Liver (tissue), 9 donors: Measurements from ENCODE around the gene CCDC32. TPM values are rescaled to one million over a fixed set of nuclear protein-coding genes. Genes with fewer than 3 reads are reported as not detected.

Source experiments
- DNase-seq: peaks from one replicate; pipeline ENCODE4 v3.0.0-alpha.2; 2017; ENCODE audit warnings: low spot score
- H3K27ac ChIP-seq, 2 donors: one replicate each; pipeline ENCODE4 v1.7.0; 2013; ENCODE audit warnings: inconsistent platforms in 2 of 2, low read length in 2 of 2, control low read depth in 1 of 2, low read depth in 1 of 2, mild to moderate bottlenecking in 1 of 2
- H3K27me3 ChIP-seq, 4 donors: one replicate each; pipeline versions ENCODE4 v1.6.1 to v1.7.0; 2013; ENCODE audit warnings: low read length in 3 of 4, inconsistent platforms in 1 of 4, mild to moderate bottlenecking in 1 of 4, moderate library complexity in 1 of 4; ENCODE audit not compliant: control insufficient read depth in 4 of 4, insufficient read depth in 4 of 4
- H3K36me3 ChIP-seq, 4 donors: one replicate each; pipeline versions ENCODE4 v1.6.1 to v1.7.0; 2013; ENCODE audit warnings: low read length in 3 of 4, mild to moderate bottlenecking in 3 of 4, low read depth in 1 of 4, moderate library complexity in 1 of 4; ENCODE audit not compliant: control insufficient read depth in 4 of 4, insufficient read depth in 3 of 4
- H3K4me1 ChIP-seq, 4 donors: one replicate each; pipeline versions ENCODE4 v1.6.1 to v1.7.0; 2013; ENCODE audit warnings: low read length in 3 of 4, mild to moderate bottlenecking in 3 of 4, moderate library complexity in 1 of 4; ENCODE audit not compliant: control insufficient read depth in 4 of 4, insufficient read depth in 4 of 4
- H3K4me3 ChIP-seq, 3 donors: one replicate each; pipeline versions ENCODE4 v1.6.1 to v1.7.0; 2013; ENCODE audit warnings: low read length in 3 of 3, control low read depth in 1 of 3, low read depth in 1 of 3, mild to moderate bottlenecking in 1 of 3
- H3K9ac ChIP-seq, 2 donors: one replicate each; pipeline ENCODE4 v1.7.0; 2013; ENCODE audit warnings: low read length in 2 of 2, mild to moderate bottlenecking in 2 of 2, moderate library complexity in 2 of 2, control low read depth in 1 of 2, low read depth in 1 of 2
- H3K9me3 ChIP-seq, 4 donors: one replicate each; pipeline versions ENCODE4 v1.6.1 to v1.7.0; 2013; ENCODE audit warnings: low read length in 3 of 4; ENCODE audit not compliant: control insufficient read depth in 4 of 4
- ATF3 ChIP-seq: IDR thresholded peaks from 2 replicates; pipeline ENCODE4 v1.6.1; 2016; ENCODE audit warnings: antibody characterized with exemption
- CTCF ChIP-seq: fragments of 150-350 bp; IDR thresholded peaks from 2 replicates; pipeline ENCODE4 v1.5.1; 2017; ENCODE audit warnings: improper control_type of control experiment, low read depth, low read length; ENCODE audit not compliant: missing input control
- FOXA2 ChIP-seq: IDR thresholded peaks from 2 replicates; pipeline ENCODE4 v1.6.1; 2016; ENCODE audit warnings: antibody characterized with exemption
- HNF4A ChIP-seq, 2 donors: conservative IDR thresholded peaks; 2 replicates each; pipeline ENCODE4 v1.6.1; 2016; ENCODE audit warnings: antibody characterized with exemption in 2 of 2, mild to moderate bottlenecking in 2 of 2
- HNF4G ChIP-seq: IDR thresholded peaks from 2 replicates; pipeline ENCODE4 v1.6.1; 2016; ENCODE audit warnings: antibody characterized with exemption
- JUND ChIP-seq, 2 donors: IDR thresholded peaks; 2 replicates each; pipeline ENCODE4 v1.6.1; 2016; ENCODE audit warnings: antibody characterized with exemption in 2 of 2
- NR2F2 ChIP-seq: IDR thresholded peaks from 2 replicates; pipeline ENCODE4 v1.6.1; 2016; ENCODE audit warnings: antibody characterized with exemption
- RAD21 ChIP-seq, 2 donors: IDR thresholded peaks; 2 replicates each; pipeline ENCODE4 v1.6.1; 2016; ENCODE audit warnings: antibody characterized with exemption in 2 of 2, mild to moderate bottlenecking in 2 of 2
- REST ChIP-seq: IDR thresholded peaks from 2 replicates; pipeline ENCODE4 v1.6.1; 2016; ENCODE audit warnings: antibody characterized with exemption, mild to moderate bottlenecking
- RXRA ChIP-seq, 2 donors: IDR thresholded peaks; 2 replicates each; pipeline ENCODE4 v1.6.1; 2017 to 2018; ENCODE audit warnings: antibody characterized with exemption in 2 of 2, mild to moderate bottlenecking in 1 of 2
- SP1 ChIP-seq: IDR thresholded peaks from 2 replicates; pipeline ENCODE4 v1.6.1; 2018; ENCODE audit warnings: antibody characterized with exemption, mild to moderate bottlenecking
- TAF1 ChIP-seq: conservative IDR thresholded peaks from 2 replicates; pipeline ENCODE4 v1.6.1; 2016; ENCODE audit warnings: antibody characterized with exemption, mild to moderate bottlenecking
- YY1 ChIP-seq: IDR thresholded peaks from 2 replicates; pipeline ENCODE4 v1.6.1; 2016; ENCODE audit warnings: antibody characterized with exemption, mild to moderate bottlenecking
- ZBTB33 ChIP-seq: IDR thresholded peaks from 2 replicates; pipeline ENCODE4 v1.6.1; 2016; ENCODE audit warnings: antibody characterized with exemption
- WGBS: extraction: QIAGEN DNeasy Blood & Tissue Kit; methylation state at CpG from one replicate; pipeline ENCODE4 v1.1.7; 2013; 5-methylcytosine and 5-hydroxymethylcytosine counted together
- polyA plus RNA-seq, 2 donors: library from polyadenylated mRNA; stranded (reverse) in 1 of 2; unstranded in 1 of 2; fragments of 200-250 nt in 1 of 2; fragments of >200 nt in 1 of 2; fragmentation: Nextera tagmentation in 1 of 2; extraction: Ambion mirVana in 1 of 2; gene quantifications; one replicate each; pipeline versions ENCODE4 v1.2.1 to v1.2.3, GENCODE V29; 2013 to 2015
- total RNA-seq, 2 donors: library from RNA; depleted of rRNA; stranded (reverse); fragments of >200 nt; gene quantifications; one replicate each; pipeline ENCODE4 v1.2.3, GENCODE V29; 2014
- donor health status: healthy.
- donor health status: healthy.
- donor health status: healthy.
- donor health status: healthy.
- donor health status: healthy.

Gene CCDC32
- total and polyA plus RNA-seq, 4 donors: 7.9 to 13.5 (median 8.9) TPM

- no peaks in the 10 kb centered on the region for H3K27me3 ChIP-seq
- H3K9me3 ChIP-seq: no peaks in the 10 kb centered on the region
- TF ChIP-seq ZBTB33: no peak
- no peak for TF ChIP-seq NR2F2
- DNase-seq: no peak
- no peaks in the 10 kb centered on the region for H3K36me3 ChIP-seq
- WGBS: 97% methylated on average over 2 of the region's 2 CpGs
- H3K27ac ChIP-seq: no peak overlapping the region
- peaks cover 2 to 18% (median 10%) of the 10 kb centered on the region in 4 donors for H3K4me1 ChIP-seq
- no peak overlapping the region for H3K4me3 ChIP-seq
- no peak overlapping the region for H3K9ac ChIP-seq
These were observed 52.4 kb downstream of the CCDC32 start for GRCh38 chr15:40512440-40512839.

- WGBS: under 1% methylated on average over 61 of the region's 61 CpGs
- Histone ChIP-seq H3K9ac (peak overlapping the region; percentile 44 to 47), H3K4me3 (peak overlapping the region; percentile 43 to 68 (median 65)), H3K9me3 (no peaks in the 10 kb centered on the region), H3K4me1 (peaks cover 2 to 24% (median 10%) of the 10 kb centered on the region in 4 donors), H3K36me3 (no peaks in the 10 kb centered on the region), H3K27ac (peak overlapping the region; percentile 69 to 86), H3K27me3 (no peaks in the 10 kb centered on the region)
- TF ChIP-seq REST: peak; percentile 9
- TF ChIP-seq SP1: peak; percentile 86
- TF ChIP-seq TAF1: peak; percentile 62
- no peak for TF ChIP-seq JUND (IDR thresholded peaks at IDR 0.05)
- TF ChIP-seq RAD21 (IDR thresholded peaks at IDR 0.05): peak in 1 of 2 donors; percentile 4
- peak; percentile 58 to 68 for TF ChIP-seq RXRA (IDR thresholded peaks at IDR 0.05)
- peak; percentile 75 to 78 for TF ChIP-seq HNF4A (conservative IDR thresholded peaks at IDR 0.05)
- TF ChIP-seq FOXA2: no peak
- peak; percentile 38 for TF ChIP-seq HNF4G
- TF ChIP-seq CTCF: no peak
- TF ChIP-seq NR2F2: peak; percentile 94
- peak; percentile 67 for TF ChIP-seq YY1
- TF ChIP-seq ATF3: peak; percentile 80
- DNase-seq: peak; percentile 79
These were observed 53.2 kb downstream of the CCDC32 start for GRCh38 chr15:40511472-40512133.
